CD14-positive monocyte (primary cell): ENCODE measurements around the gene GPLD1. TPM values are rescaled to one million over a fixed set of nuclear protein-coding genes. Genes with fewer than 3 reads are reported as not detected.

Source experiments
- DNase-seq, 3 donors: peaks; one replicate each; pipeline ENCODE4 v3.0.0-alpha.2; 2011 to 2022
- H2AFZ ChIP-seq: 2 replicates; pipeline ENCODE4 v1.6.0; 2012; ENCODE audit warnings: mild to moderate bottlenecking, low read depth, low read length, inconsistent platforms; ENCODE audit not compliant: insufficient read depth, poor library complexity, severe bottlenecking
- H3K27ac ChIP-seq, 2 donors: 1 replicate in 1 of 2; 2 replicates in 1 of 2; pipeline ENCODE4 v1.5.1; 2012 to 2013; ENCODE audit warnings: low read length in 2 of 2, control low read depth in 1 of 2, inconsistent platforms in 1 of 2, low read depth in 1 of 2, mild to moderate bottlenecking in 1 of 2
- H3K27me3 ChIP-seq, 2 donors: one replicate each; pipeline versions ENCODE4 v1.6.0 to v1.6.1; 2011 to 2013; ENCODE audit warnings: low read length in 2 of 2; ENCODE audit not compliant: control insufficient read depth in 2 of 2, insufficient read depth in 2 of 2
- H3K36me3 ChIP-seq, 2 donors: replicated peaks in 1 of 2; 1 replicate in 1 of 2; 2 replicates in 1 of 2; pipeline versions ENCODE4 v1.5.1 to v1.6.1; 2012 to 2013; ENCODE audit warnings: low read length in 2 of 2, control low read depth in 1 of 2, inconsistent platforms in 1 of 2, mild to moderate bottlenecking in 1 of 2; ENCODE audit not compliant: insufficient read depth in 2 of 2, control insufficient read depth in 1 of 2
- H3K4me1 ChIP-seq, 2 donors: 1 replicate in 1 of 2; 2 replicates in 1 of 2; pipeline versions ENCODE4 v1.5.1 to v1.6.1; 2012 to 2013; ENCODE audit warnings: low read length in 2 of 2, control low read depth in 1 of 2, inconsistent platforms in 1 of 2, mild to moderate bottlenecking in 1 of 2, moderate library complexity in 1 of 2; ENCODE audit not compliant: insufficient read depth in 2 of 2, control insufficient read depth in 1 of 2
- H3K4me2 ChIP-seq: replicated peaks from 2 replicates; pipeline ENCODE3; 2012; ENCODE audit warnings: low read length, moderate library complexity, mild to moderate bottlenecking; ENCODE audit not compliant: poor library complexity, severe bottlenecking; ENCODE audit errors: extremely low read depth
- H3K4me3 ChIP-seq, 3 experiments: fragments of 200-600 bp in 1 of 3; sonication (generic) in 1 of 3; replicated peaks in 1 of 3; 1 replicate in 2 of 3; 2 replicates in 1 of 3; pipeline ENCODE4 v1.5.1; 2011 to 2013; ENCODE audit warnings: low read length in 3 of 3, mild to moderate bottlenecking in 3 of 3, control low read depth in 2 of 3, low read depth in 2 of 3, inconsistent platforms in 1 of 3, moderate library complexity in 1 of 3
- H3K79me2 ChIP-seq: 2 replicates; pipeline ENCODE4 v1.6.0; 2012; ENCODE audit warnings: mild to moderate bottlenecking, control low read depth, inconsistent platforms, low read length, moderate library complexity; ENCODE audit not compliant: insufficient read depth
- H3K9ac ChIP-seq: 2 replicates; pipeline ENCODE4 v1.6.0; 2017; ENCODE audit warnings: low read length, mild to moderate bottlenecking; ENCODE audit not compliant: insufficient read depth, poor library complexity, severe bottlenecking
- H3K9me3 ChIP-seq, 2 donors: replicated peaks in 1 of 2; 1 replicate in 1 of 2; 2 replicates in 1 of 2; pipeline versions ENCODE4 v1.5.1 to v1.6.1; 2012 to 2013; ENCODE audit warnings: low read length in 2 of 2, control low read depth in 1 of 2; ENCODE audit not compliant: control insufficient read depth in 1 of 2, insufficient read depth in 1 of 2
- H4K20me1 ChIP-seq: 2 replicates; pipeline ENCODE4 v1.6.0; 2012; ENCODE audit warnings: mild to moderate bottlenecking, low read length, control low read depth, moderate library complexity; ENCODE audit not compliant: insufficient read depth
- H3K27ac Mint-ChIP-seq, 7 donors: one replicate each; pipeline ENCODE4 v1.8.0; 2020; ENCODE audit warnings: mild to moderate bottlenecking in 7 of 7, mixed read lengths in 7 of 7, moderate library complexity in 6 of 7, inconsistent platforms in 2 of 7
- H3K27me3 Mint-ChIP-seq, 3 donors: one replicate each; pipeline ENCODE4 v1.8.0; 2021 to 2022; ENCODE audit warnings: low read depth in 3 of 3, mild to moderate bottlenecking in 3 of 3, mixed read lengths in 3 of 3, moderate library complexity in 3 of 3, inconsistent platforms in 1 of 3
- H3K36me3 Mint-ChIP-seq, 2 donors: one replicate each; pipeline ENCODE4 v1.8.0; 2020; ENCODE audit warnings: mixed read lengths in 2 of 2, inconsistent platforms in 1 of 2, mild to moderate bottlenecking in 1 of 2
- H3K4me1 Mint-ChIP-seq: one replicate; pipeline ENCODE4 v1.8.0; 2020; ENCODE audit warnings: mild to moderate bottlenecking, mixed read lengths
- H3K4me3 Mint-ChIP-seq, 2 donors: one replicate each; pipeline ENCODE4 v1.8.0; 2020; ENCODE audit warnings: mild to moderate bottlenecking in 2 of 2, mixed read lengths in 2 of 2, moderate library complexity in 1 of 2
- H3K9me3 Mint-ChIP-seq, 7 donors: one replicate each; pipeline ENCODE4 v1.8.0; 2020 to 2022; ENCODE audit warnings: mixed read lengths in 7 of 7, mild to moderate bottlenecking in 6 of 7, moderate library complexity in 6 of 7, inconsistent platforms in 2 of 7
- CTCF ChIP-seq: fragments of 200-600 bp; IDR thresholded peaks from one replicate; pipeline ENCODE4 v1.8.0; 2022; ENCODE audit warnings: antibody characterized with exemption, mild to moderate bottlenecking
- WGBS: methylation state at CpG from one replicate; pipeline ENCODE4 v1.1.5; 2013; ENCODE audit warnings: missing lambda C conversion rate; ENCODE audit not compliant: insufficient coverage; 5-methylcytosine and 5-hydroxymethylcytosine counted together
- intact Hi-C, 2 donors: fragments of 100-400 bp; cut with micrococcal nuclease; formaldehyde crosslinking; loops; one replicate each; pipeline versions ENCODE4 v1.15.0 to v1.15.1; 2023
- polyA plus RNA-seq, 3 donors: library from polyadenylated mRNA; depleted of rRNA in 1 of 3; unstranded in 2 of 3; stranded (reverse) in 1 of 3; fragments of 300-500 nt in 2 of 3; fragments of >200 nt in 1 of 3; fragmentation: Illumina TruSeq in 2 of 3; gene quantifications; 1 replicate in 2 of 3; 2 replicates in 1 of 3; pipeline ENCODE4 v1.2.3, GENCODE V29; 2012 to 2021

The GPLD1 gene
- polyA plus RNA-seq, 3 donors = not detected

GRCh38 chr6:24504287-24504648 is 14.9 kb upstream of the GPLD1 start:
- peaks cover 0 to 8% (median 0%) of the 10 kb centered on the region in 7 donors for H3K9me3 Mint-ChIP-seq
- no peak overlapping the region for H3K27ac ChIP-seq
- no peaks in the 10 kb centered on the region for H3K79me2 ChIP-seq
- H3K4me2 ChIP-seq = no peak overlapping the region
- no CpG with 5 or more reads among the region's 1 CpG for WGBS
- intact Hi-C loops = no loop called here
- H3K27me3 Mint-ChIP-seq = peaks cover 0 to 3% (median 0%) of the 10 kb centered on the region in 3 donors
- no peaks in the 10 kb centered on the region for H3K36me3 Mint-ChIP-seq
- H3K9me3 ChIP-seq = no peaks in the 10 kb centered on the region
- no peak for TF ChIP-seq CTCF
- no peak overlapping the region for H3K4me3 ChIP-seq
- H4K20me1 ChIP-seq = no peaks in the 10 kb centered on the region
- no peak overlapping the region for H3K4me3 Mint-ChIP-seq
- H3K27ac Mint-ChIP-seq = no peak overlapping the region
- H3K9ac ChIP-seq = no peak overlapping the region
- no peaks in the 10 kb centered on the region for H3K36me3 ChIP-seq
- H3K27me3 ChIP-seq = no peaks in the 10 kb centered on the region
- DNase-seq = no peak
- no peaks in the 10 kb centered on the region for H3K4me1 Mint-ChIP-seq
- H3K4me1 ChIP-seq = no peaks in the 10 kb centered on the region
- H2AFZ ChIP-seq = no peak overlapping the region

DNA sequence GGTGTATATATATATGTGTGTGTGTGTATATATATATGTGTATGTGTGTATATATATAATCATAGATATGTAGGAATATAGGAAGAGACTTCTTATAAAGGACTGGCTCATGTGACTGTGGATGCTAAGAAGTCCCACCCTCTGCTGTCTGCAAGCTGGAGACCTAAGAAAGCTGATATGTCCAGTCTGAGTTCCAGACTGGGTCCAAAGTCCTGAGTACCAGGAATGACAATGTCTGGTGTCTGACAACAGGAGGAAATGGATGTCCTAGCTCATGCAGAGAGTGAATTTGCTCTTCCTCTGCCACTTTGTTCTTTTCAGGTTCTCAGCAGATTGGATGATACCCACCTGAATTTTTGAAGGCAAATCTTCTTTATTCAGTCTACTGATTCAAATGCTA is 12.5 kb upstream of the GPLD1 start:
- H3K4me1 ChIP-seq = no peaks in the 10 kb centered on the region
- no peaks in the 10 kb centered on the region for H4K20me1 ChIP-seq
- H3K9me3 ChIP-seq = peaks cover 0 to 1% of the 10 kb centered on the region in 2 donors
- no peaks in the 10 kb centered on the region for H3K36me3 Mint-ChIP-seq
- H3K4me3 ChIP-seq = no peak overlapping the region
- no peak overlapping the region for H3K27ac Mint-ChIP-seq
- no peak overlapping the region for H3K4me2 ChIP-seq
- no peak overlapping the region for H3K27ac ChIP-seq
- no peaks in the 10 kb centered on the region for H3K79me2 ChIP-seq
- no peak overlapping the region for H2AFZ ChIP-seq
- H3K9ac ChIP-seq = no peak overlapping the region
- H3K27me3 Mint-ChIP-seq = peaks cover 0 to 6% (median 0%) of the 10 kb centered on the region in 3 donors
- H3K4me3 Mint-ChIP-seq = no peak overlapping the region
- H3K9me3 Mint-ChIP-seq = peaks cover 2 to 8% (median 6%) of the 10 kb centered on the region in 7 donors
- intact Hi-C loops = no loop called here
- H3K4me1 Mint-ChIP-seq = no peaks in the 10 kb centered on the region
- no peak for DNase-seq
- H3K27me3 ChIP-seq = no peaks in the 10 kb centered on the region
- no peaks in the 10 kb centered on the region for H3K36me3 ChIP-seq
- TF ChIP-seq CTCF = no peak
